HepG2 (cell line): ENCODE measurements around the gene IP6K3. TPM values are rescaled to one million over a fixed set of nuclear protein-coding genes. Genes with fewer than 3 reads are reported as not detected.

Experiments
- ATAC-seq: fragments of 200-7000 bp; cut with Tn5 transposase; 3 replicates; pipeline ENCODE4 v1.9.1; 2020; ENCODE audit warnings: mild to moderate bottlenecking, moderate library complexity
- BruUV-seq: library from RNA; stranded (reverse); fragments of 400-500 nt; replicated peaks from 2 replicates; lab custom pipeline; 2021; lab: Mats Ljungman, UMichigan
- CTCF ChIA-PET: fragments of 300-600 bp; formaldehyde crosslinking; extraction: SDS; loops from one replicate; lab custom pipeline; 2021; ENCODE audit warnings: low total read pairs, inconsistent platforms, low intra/inter-chr PET ratio; lab: Yijun Ruan, JAX
- POLR2A ChIA-PET: fragments of 350-600 bp; sonication (Branson Sonifier 250); formaldehyde crosslinking; loops from one replicate; lab custom pipeline; 2020; ENCODE audit warnings: antibody characterized with exemption, inconsistent platforms; lab: Yijun Ruan, JAX
- DNase-seq: peaks from one replicate; pipeline ENCODE4 v3.0.0-alpha.2; 2015; ENCODE audit warnings: low spot score
- FAIRE-seq: peaks from 3 replicates; lab custom pipeline; 2011; peaks lifted over from hg19 to GRCh38; lab: Jason Lieb, UNC
- H2AFZ ChIP-seq: one replicate; pipeline ENCODE4 v1.6.1; 2011; ENCODE audit warnings: low read length, inconsistent platforms
- H3K27ac ChIP-seq: fragments of 300-600 bp; 3 replicates; pipeline ENCODE4 v1.8.0; 2011; ENCODE audit warnings: mixed run types, mild to moderate bottlenecking, mixed read lengths, low read length, inconsistent platforms; ENCODE audit not compliant: insufficient read depth; ENCODE audit errors: extremely low read length
- H3K27me3 ChIP-seq, 2 experiments: fragments of 200-600 bp in 1 of 2; 2 replicates in 1 of 2; 3 replicates in 1 of 2; pipeline versions ENCODE4 v1.6.0 to v1.8.0; 2011; ENCODE audit warnings: low read length in 2 of 2, mild to moderate bottlenecking in 2 of 2, moderate library complexity in 2 of 2, inconsistent platforms in 1 of 2; ENCODE audit not compliant: insufficient read depth in 2 of 2, control insufficient read depth in 1 of 2
- H3K36me3 ChIP-seq, 2 experiments: fragments of 200-600 bp in 1 of 2; replicated peaks in 1 of 2; 2 replicates in 1 of 2; 3 replicates in 1 of 2; pipeline versions ENCODE4 v1.5.1 to v1.8.0; 2011; ENCODE audit warnings: low read length in 2 of 2, inconsistent platforms in 1 of 2; ENCODE audit not compliant: insufficient read depth in 2 of 2, control insufficient read depth in 1 of 2
- H3K4me1 ChIP-seq: 2 replicates; pipeline ENCODE4 v1.5.1; 2012; ENCODE audit warnings: low read length, inconsistent platforms; ENCODE audit not compliant: insufficient read depth
- H3K4me2 ChIP-seq: 2 replicates; pipeline ENCODE4 v1.6.0; 2011; ENCODE audit warnings: low read depth, low read length, inconsistent platforms
- H3K4me3 ChIP-seq, 3 experiments: fragments of 200-600 bp in 1 of 3; sonication (generic), shearing (Covaris generic) in 1 of 3; replicated peaks in 1 of 3; 2 replicates each; pipeline ENCODE4 v1.5.1; 2011 to 2016; ENCODE audit warnings: low read length in 3 of 3, inconsistent platforms in 2 of 3, low read depth in 2 of 3, mild to moderate bottlenecking in 2 of 3, control low read depth in 1 of 3, mixed read lengths in 1 of 3; ENCODE audit not compliant: insufficient read depth in 1 of 3
- H3K79me2 ChIP-seq: one replicate; pipeline ENCODE4 v1.6.1; 2011; ENCODE audit warnings: low read length, inconsistent platforms; ENCODE audit not compliant: insufficient read depth
- H3K9ac ChIP-seq: 2 replicates; pipeline ENCODE4 v1.6.0; 2011; ENCODE audit warnings: mild to moderate bottlenecking, low read depth, low read length, inconsistent platforms; ENCODE audit not compliant: insufficient read depth
- H3K9me3 ChIP-seq: 2 replicates; pipeline ENCODE4 v1.5.1; 2012; ENCODE audit warnings: mild to moderate bottlenecking, low read length
- H4K20me1 ChIP-seq: 2 replicates; pipeline ENCODE4 v1.6.0; 2011; ENCODE audit warnings: inconsistent platforms, mild to moderate bottlenecking, low read length, moderate library complexity; ENCODE audit not compliant: insufficient read depth
- ZFAT ChIP-seq: sonication (generic); formaldehyde crosslinking; conservative IDR thresholded peaks from 2 replicates; pipeline ENCODE4 v1.8.1; 2023; ENCODE audit warnings: missing genetic modification reagents, inconsistent platforms
- ZNF143 ChIP-seq: sonication (generic); formaldehyde crosslinking; IDR thresholded peaks from 2 replicates; pipeline ENCODE4 v1.4.0; 2020; ENCODE audit warnings: missing genetic modification reagents
- ZNF572 ChIP-seq: sonication (generic); formaldehyde crosslinking; IDR thresholded peaks from 2 replicates; pipeline ENCODE4 v1.5.1; 2020; ENCODE audit warnings: mild to moderate bottlenecking, missing genetic modification reagents
- WGBS: methylation state at CpG from one replicate; pipeline ENCODE4 v1.1.6; 2017; ENCODE audit warnings: low lambda C conversion rate; 5-methylcytosine and 5-hydroxymethylcytosine counted together
- in situ Hi-C: cut with HindIII; loops from 2 replicates; pipeline ENCODE4 v1.10.0; 2017; ENCODE audit warnings: low pct_unique_long_range_greater_than_20kb; ENCODE audit not compliant: extremely low pct_ligation_motif_present
- intact Hi-C: fragments of 100-400 bp; cut with micrococcal nuclease; formaldehyde crosslinking; loops from one replicate; pipeline ENCODE4 v1.10.0; 2022; ENCODE audit not compliant: unreplicated experiment
- polyA plus RNA-seq, 8 experiments: library from polyadenylated mRNA; depleted of rRNA in 3 of 8; stranded (reverse) in 7 of 8; unstranded in 1 of 8; fragments of >200 nt; fragmentation: Illumina TruSeq in 4 of 8; extraction: Trizol in 4 of 8; gene quantifications; 2 replicates each; pipeline versions ENCODE4 v1.2.1 to v1.2.3, GENCODE V29; 2011 to 2016; ENCODE audit warnings: low read depth in 4 of 8, missing spikeins in 1 of 8, mixed read lengths in 1 of 8; ENCODE audit not compliant: insufficient read depth in 1 of 8
- total RNA-seq, 5 experiments: library from RNA; depleted of rRNA; stranded (reverse); fragments of >200 nt; fragmentation: Illumina TruSeq; extraction: Trizol; gene quantifications; 2 replicates each; pipeline ENCODE4 v1.2.3, GENCODE V29; 2016; ENCODE audit warnings: low read depth in 1 of 5
- TF ChIP-seq, protein P1 (sequence below): sonication (generic); formaldehyde crosslinking; IDR thresholded peaks from 2 replicates; pipeline ENCODE4 v1.5.0; 2020; ENCODE audit warnings: mild to moderate bottlenecking, missing genetic modification reagents, borderline replicate concordance
- TF ChIP-seq, protein P2 (sequence below): sonication (generic); formaldehyde crosslinking; IDR thresholded peaks from 2 replicates; pipeline ENCODE4 v1.4.0; 2020; ENCODE audit warnings: low read depth, missing genetic modification reagents
- TF ChIP-seq, protein P3 (sequence below): sonication (generic); formaldehyde crosslinking; IDR thresholded peaks from 2 replicates; pipeline ENCODE4 v1.4.0; 2020; ENCODE audit warnings: mild to moderate bottlenecking, missing genetic modification reagents
- TF ChIP-seq, protein P4 (sequence below): sonication (generic); formaldehyde crosslinking; IDR thresholded peaks from 2 replicates; pipeline ENCODE4 v1.5.1; 2020; ENCODE audit warnings: mild to moderate bottlenecking, missing genetic modification reagents, borderline replicate concordance
- TF ChIP-seq, protein P5 (sequence below): IDR thresholded peaks from 2 replicates; pipeline ENCODE4 v1.6.1; 2018; ENCODE audit warnings: missing genetic modification reagents

The IP6K3 gene
- total and polyA plus RNA-seq, 2 of the 13 experiments (the other 11 are each of a cell fraction or from before 2014, with no cell fraction given) = 0.11 to 0.18 TPM

DNA sequence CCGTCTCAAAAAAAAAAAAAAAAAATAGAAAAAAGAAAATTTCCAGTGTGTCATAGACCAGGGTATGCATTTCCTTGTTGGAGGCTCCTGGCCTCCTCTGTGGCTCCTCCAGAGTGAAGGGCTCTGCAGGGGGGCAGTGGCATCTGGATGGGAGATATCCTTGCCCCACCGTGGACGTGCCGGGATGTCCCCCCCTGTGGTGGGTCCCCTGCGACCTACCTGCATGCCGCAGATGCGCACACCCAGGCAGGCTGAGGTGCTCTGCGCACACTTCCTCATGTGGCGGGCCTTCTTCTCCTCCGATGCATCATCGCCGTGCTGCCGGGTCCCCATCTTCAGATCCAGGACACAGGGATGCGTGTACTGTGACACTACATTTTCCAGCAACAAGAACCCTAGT is 21.5 kb downstream of the IP6K3 start:
- no peaks in the 10 kb centered on the region for H3K79me2 ChIP-seq
- no peaks in the 10 kb centered on the region for H4K20me1 ChIP-seq
- DNase-seq (no peak), FAIRE-seq (no peak), ATAC-seq (no peak)
- H3K9me3 ChIP-seq = no peaks in the 10 kb centered on the region
- no peak overlapping the region for H3K9ac ChIP-seq
- H2AFZ ChIP-seq = no peak overlapping the region
- BruUV-seq = no TSS peak
- H3K4me1 ChIP-seq = no peaks in the 10 kb centered on the region
- POLR2A ChIA-PET = no interaction called here
- H3K4me3 ChIP-seq = no peak overlapping the region
- H3K4me2 ChIP-seq = no peak overlapping the region
- intact Hi-C loops = no loop called here
- no peak overlapping the region for H3K27ac ChIP-seq
- no peaks in the 10 kb centered on the region for H3K36me3 ChIP-seq
- peaks cover 0 to 2% of the 10 kb centered on the region in 2 experiments; a peak in 1 of 5 replicates for H3K27me3 ChIP-seq
- 81% methylated on average over 9 of the region's 14 CpGs for WGBS
- CTCF ChIA-PET = no interaction called here
- in situ Hi-C loops = no loop called here
- TF ChIP-seq, protein P1, sequence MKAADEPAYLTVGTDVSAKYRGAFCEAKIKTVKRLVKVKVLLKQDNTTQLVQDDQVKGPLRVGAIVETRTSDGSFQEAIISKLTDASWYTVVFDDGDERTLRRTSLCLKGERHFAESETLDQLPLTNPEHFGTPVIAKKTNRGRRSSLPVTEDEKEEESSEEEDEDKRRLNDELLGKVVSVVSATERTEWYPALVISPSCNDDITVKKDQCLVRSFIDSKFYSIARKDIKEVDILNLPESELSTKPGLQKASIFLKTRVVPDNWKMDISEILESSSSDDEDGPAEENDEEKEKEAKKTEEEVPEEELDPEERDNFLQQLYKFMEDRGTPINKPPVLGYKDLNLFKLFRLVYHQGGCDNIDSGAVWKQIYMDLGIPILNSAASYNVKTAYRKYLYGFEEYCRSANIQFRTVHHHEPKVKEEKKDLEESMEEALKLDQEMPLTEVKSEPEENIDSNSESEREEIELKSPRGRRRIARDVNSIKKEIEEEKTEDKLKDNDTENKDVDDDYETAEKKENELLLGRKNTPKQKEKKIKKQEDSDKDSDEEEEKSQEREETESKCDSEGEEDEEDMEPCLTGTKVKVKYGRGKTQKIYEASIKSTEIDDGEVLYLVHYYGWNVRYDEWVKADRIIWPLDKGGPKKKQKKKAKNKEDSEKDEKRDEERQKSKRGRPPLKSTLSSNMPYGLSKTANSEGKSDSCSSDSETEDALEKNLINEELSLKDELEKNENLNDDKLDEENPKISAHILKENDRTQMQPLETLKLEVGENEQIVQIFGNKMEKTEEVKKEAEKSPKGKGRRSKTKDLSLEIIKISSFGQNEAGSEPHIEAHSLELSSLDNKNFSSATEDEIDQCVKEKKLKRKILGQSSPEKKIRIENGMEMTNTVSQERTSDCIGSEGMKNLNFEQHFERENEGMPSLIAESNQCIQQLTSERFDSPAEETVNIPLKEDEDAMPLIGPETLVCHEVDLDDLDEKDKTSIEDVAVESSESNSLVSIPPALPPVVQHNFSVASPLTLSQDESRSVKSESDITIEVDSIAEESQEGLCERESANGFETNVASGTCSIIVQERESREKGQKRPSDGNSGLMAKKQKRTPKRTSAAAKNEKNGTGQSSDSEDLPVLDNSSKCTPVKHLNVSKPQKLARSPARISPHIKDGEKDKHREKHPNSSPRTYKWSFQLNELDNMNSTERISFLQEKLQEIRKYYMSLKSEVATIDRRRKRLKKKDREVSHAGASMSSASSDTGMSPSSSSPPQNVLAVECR (CRISPR knock-in tag) = no peak
- TF ChIP-seq ZNF143 (CRISPR knock-in tag) (no peak), ZNF572 (CRISPR knock-in tag) (no peak), ZFAT (no peak)
- TF ChIP-seq, protein P2, sequence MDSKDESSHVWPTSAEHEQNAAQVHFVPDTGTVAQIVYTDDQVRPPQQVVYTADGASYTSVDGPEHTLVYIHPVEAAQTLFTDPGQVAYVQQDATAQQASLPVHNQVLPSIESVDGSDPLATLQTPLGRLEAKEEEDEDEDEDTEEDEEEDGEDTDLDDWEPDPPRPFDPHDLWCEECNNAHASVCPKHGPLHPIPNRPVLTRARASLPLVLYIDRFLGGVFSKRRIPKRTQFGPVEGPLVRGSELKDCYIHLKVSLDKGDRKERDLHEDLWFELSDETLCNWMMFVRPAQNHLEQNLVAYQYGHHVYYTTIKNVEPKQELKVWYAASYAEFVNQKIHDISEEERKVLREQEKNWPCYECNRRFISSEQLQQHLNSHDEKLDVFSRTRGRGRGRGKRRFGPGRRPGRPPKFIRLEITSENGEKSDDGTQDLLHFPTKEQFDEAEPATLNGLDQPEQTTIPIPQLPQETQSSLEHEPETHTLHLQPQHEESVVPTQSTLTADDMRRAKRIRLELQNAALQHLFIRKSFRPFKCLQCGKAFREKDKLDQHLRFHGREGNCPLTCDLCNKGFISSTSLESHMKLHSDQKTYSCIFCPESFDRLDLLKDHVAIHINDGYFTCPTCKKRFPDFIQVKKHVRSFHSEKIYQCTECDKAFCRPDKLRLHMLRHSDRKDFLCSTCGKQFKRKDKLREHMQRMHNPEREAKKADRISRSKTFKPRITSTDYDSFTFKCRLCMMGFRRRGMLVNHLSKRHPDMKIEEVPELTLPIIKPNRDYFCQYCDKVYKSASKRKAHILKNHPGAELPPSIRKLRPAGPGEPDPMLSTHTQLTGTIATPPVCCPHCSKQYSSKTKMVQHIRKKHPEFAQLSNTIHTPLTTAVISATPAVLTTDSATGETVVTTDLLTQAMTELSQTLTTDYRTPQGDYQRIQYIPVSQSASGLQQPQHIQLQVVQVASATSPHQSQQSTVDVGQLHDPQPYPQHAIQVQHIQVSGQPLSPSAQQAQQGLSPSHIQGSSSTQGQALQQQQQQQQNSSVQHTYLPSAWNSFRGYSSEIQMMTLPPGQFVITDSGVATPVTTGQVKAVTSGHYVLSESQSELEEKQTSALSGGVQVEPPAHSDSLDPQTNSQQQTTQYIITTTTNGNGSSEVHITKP (CRISPR knock-in tag) = no peak
- TF ChIP-seq, protein P3, sequence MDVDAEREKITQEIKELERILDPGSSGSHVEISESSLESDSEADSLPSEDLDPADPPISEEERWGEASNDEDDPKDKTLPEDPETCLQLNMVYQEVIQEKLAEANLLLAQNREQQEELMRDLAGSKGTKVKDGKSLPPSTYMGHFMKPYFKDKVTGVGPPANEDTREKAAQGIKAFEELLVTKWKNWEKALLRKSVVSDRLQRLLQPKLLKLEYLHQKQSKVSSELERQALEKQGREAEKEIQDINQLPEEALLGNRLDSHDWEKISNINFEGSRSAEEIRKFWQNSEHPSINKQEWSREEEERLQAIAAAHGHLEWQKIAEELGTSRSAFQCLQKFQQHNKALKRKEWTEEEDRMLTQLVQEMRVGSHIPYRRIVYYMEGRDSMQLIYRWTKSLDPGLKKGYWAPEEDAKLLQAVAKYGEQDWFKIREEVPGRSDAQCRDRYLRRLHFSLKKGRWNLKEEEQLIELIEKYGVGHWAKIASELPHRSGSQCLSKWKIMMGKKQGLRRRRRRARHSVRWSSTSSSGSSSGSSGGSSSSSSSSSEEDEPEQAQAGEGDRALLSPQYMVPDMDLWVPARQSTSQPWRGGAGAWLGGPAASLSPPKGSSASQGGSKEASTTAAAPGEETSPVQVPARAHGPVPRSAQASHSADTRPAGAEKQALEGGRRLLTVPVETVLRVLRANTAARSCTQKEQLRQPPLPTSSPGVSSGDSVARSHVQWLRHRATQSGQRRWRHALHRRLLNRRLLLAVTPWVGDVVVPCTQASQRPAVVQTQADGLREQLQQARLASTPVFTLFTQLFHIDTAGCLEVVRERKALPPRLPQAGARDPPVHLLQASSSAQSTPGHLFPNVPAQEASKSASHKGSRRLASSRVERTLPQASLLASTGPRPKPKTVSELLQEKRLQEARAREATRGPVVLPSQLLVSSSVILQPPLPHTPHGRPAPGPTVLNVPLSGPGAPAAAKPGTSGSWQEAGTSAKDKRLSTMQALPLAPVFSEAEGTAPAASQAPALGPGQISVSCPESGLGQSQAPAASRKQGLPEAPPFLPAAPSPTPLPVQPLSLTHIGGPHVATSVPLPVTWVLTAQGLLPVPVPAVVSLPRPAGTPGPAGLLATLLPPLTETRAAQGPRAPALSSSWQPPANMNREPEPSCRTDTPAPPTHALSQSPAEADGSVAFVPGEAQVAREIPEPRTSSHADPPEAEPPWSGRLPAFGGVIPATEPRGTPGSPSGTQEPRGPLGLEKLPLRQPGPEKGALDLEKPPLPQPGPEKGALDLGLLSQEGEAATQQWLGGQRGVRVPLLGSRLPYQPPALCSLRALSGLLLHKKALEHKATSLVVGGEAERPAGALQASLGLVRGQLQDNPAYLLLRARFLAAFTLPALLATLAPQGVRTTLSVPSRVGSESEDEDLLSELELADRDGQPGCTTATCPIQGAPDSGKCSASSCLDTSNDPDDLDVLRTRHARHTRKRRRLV = no peak
- TF ChIP-seq, protein P4, sequence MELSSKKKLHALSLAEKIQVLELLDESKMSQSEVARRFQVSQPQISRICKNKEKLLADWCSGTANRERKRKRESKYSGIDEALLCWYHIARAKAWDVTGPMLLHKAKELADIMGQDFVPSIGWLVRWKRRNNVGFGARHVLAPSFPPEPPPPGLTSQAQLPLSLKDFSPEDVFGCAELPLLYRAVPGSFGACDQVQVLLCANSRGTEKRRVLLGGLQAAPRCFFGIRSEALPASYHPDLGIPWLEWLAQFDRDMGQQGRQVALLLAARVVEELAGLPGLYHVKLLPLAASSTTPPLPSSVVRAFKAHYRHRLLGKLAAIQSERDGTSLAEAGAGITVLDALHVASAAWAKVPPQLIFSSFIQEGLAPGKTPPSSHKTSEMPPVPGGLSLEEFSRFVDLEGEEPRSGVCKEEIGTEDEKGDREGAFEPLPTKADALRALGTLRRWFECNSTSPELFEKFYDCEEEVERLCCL (CRISPR knock-in tag) = no peak
- TF ChIP-seq, protein P5, sequence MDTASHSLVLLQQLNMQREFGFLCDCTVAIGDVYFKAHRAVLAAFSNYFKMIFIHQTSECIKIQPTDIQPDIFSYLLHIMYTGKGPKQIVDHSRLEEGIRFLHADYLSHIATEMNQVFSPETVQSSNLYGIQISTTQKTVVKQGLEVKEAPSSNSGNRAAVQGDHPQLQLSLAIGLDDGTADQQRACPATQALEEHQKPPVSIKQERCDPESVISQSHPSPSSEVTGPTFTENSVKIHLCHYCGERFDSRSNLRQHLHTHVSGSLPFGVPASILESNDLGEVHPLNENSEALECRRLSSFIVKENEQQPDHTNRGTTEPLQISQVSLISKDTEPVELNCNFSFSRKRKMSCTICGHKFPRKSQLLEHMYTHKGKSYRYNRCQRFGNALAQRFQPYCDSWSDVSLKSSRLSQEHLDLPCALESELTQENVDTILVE (CRISPR knock-in tag) = no peak
